K562 (cell line): ENCODE measurements around the gene MAP3K20. TPM values are rescaled to one million over a fixed set of nuclear protein-coding genes. Genes with fewer than 3 reads are reported as not detected.
A peak's percentile ranks its signal among the peaks of the same experiment; 100 is the strongest.

Experiments used
- ARID1B ChIP-seq: fragments of 450-650 bp; IDR thresholded peaks from 2 replicates; pipeline ENCODE4 v1.6.1; 2016; ENCODE audit warnings: antibody characterized with exemption, mild to moderate bottlenecking, inconsistent platforms
- ATF1 ChIP-seq, 2 experiments: fragments of 450-650 bp in 1 of 2; IDR thresholded peaks; 2 replicates each; pipeline ENCODE4 v1.6.1; 2016; ENCODE audit warnings: missing compliant biosample characterization in 1 of 2, missing genetic modification characterization in 1 of 2
- CBX3 ChIP-seq, 2 experiments: IDR thresholded peaks; 1 replicate in 1 of 2; 2 replicates in 1 of 2; pipeline ENCODE4 v1.6.1; 2012; ENCODE audit warnings: inconsistent platforms in 2 of 2, low read length in 2 of 2, borderline replicate concordance in 1 of 2, control low read depth in 1 of 2
- CXXC5 ChIP-seq: fragments of 250-450 bp; sonication (Bioruptor Pico); IDR thresholded peaks from 2 replicates; pipeline ENCODE4 v1.8.0; 2022; ENCODE audit warnings: inconsistent platforms, mild to moderate bottlenecking, moderate library complexity
- DIDO1 ChIP-seq: fragments of 450-650 bp; IDR thresholded peaks from 2 replicates; pipeline ENCODE4 v1.6.1; 2016; ENCODE audit warnings: low read depth, missing biosample characterization, missing genetic modification characterization
- FOXJ3 ChIP-seq: sonication (generic); formaldehyde crosslinking; IDR thresholded peaks from 2 replicates; pipeline ENCODE4 v1.4.0; 2020; ENCODE audit warnings: mild to moderate bottlenecking, missing genetic modification reagents
- FOXP4 ChIP-seq: sonication (generic); formaldehyde crosslinking; IDR thresholded peaks from 2 replicates; pipeline ENCODE4 v1.8.0; 2022; ENCODE audit warnings: mild to moderate bottlenecking, missing genetic modification reagents, borderline replicate concordance
- HDAC6 ChIP-seq: IDR thresholded peaks from 2 replicates; pipeline ENCODE4 v1.6.1; 2012; ENCODE audit warnings: low read depth, mild to moderate bottlenecking, control low read depth, inconsistent platforms, low read length, moderate library complexity
- KAT8 ChIP-seq: fragments of 450-650 bp; IDR thresholded peaks from 2 replicates; pipeline ENCODE4 v1.6.1; 2016; ENCODE audit warnings: low read depth, mild to moderate bottlenecking
- MCM3 ChIP-seq: fragments of 450-650 bp; IDR thresholded peaks from 2 replicates; pipeline ENCODE4 v1.6.1; 2016
- MEIS2 ChIP-seq: fragments of 450-650 bp; IDR thresholded peaks from 2 replicates; pipeline ENCODE4 v1.6.1; 2014; ENCODE audit warnings: mild to moderate bottlenecking; ENCODE audit not compliant: partially characterized antibody
- PTBP1 ChIP-seq: fragments of 200-400 bp; formaldehyde crosslinking; IDR thresholded peaks from 2 replicates; pipeline ENCODE4 v1.6.1; 2017; ENCODE audit warnings: low read depth, low read length
- RCOR1 ChIP-seq, 2 experiments: IDR thresholded peaks; 2 replicates each; pipeline ENCODE4 v1.6.1; 2012; ENCODE audit warnings: low read depth in 2 of 2, low read length in 2 of 2, borderline replicate concordance in 1 of 2, improper control_type of control experiment in 1 of 2
- TFAM ChIP-seq: fragments of 250-450 bp; sonication (Bioruptor Pico); conservative IDR thresholded peaks from 2 replicates; pipeline ENCODE4 v1.5.0; 2021; ENCODE audit warnings: mild to moderate bottlenecking, moderate library complexity
- XRCC5 ChIP-seq: fragments of 200-400 bp; formaldehyde crosslinking; IDR thresholded peaks from 2 replicates; pipeline ENCODE4 v1.6.1; 2017; ENCODE audit warnings: low read depth, mild to moderate bottlenecking, low read length
- ZFP91 ChIP-seq: sonication (generic); formaldehyde crosslinking; IDR thresholded peaks from 2 replicates; pipeline ENCODE4 v1.8.0; 2022; ENCODE audit warnings: mild to moderate bottlenecking, missing genetic modification reagents
- ZNF165 ChIP-seq: fragments of 250-450 bp; sonication (Bioruptor Pico); IDR thresholded peaks from 2 replicates; pipeline ENCODE4 v1.4.0; 2020; ENCODE audit warnings: borderline replicate concordance
- ZNF253 ChIP-seq: fragments of 250-450 bp; sonication (Bioruptor Pico); conservative IDR thresholded peaks from 2 replicates; pipeline ENCODE4 v1.6.1; 2021; ENCODE audit warnings: mild to moderate bottlenecking
- ZNF282 ChIP-seq: sonication (generic); formaldehyde crosslinking; IDR thresholded peaks from 2 replicates; pipeline ENCODE4 v1.8.1; 2023; ENCODE audit warnings: missing genetic modification reagents
- polyA plus RNA-seq, 8 experiments: library from polyadenylated mRNA; depleted of rRNA in 4 of 8; stranded (reverse) in 5 of 8; unstranded in 3 of 8; fragments of >200 nt; fragmentation: Nextera tagmentation in 2 of 8; fragmentation: Illumina TruSeq in 1 of 8; extraction: Ambion mirVana in 2 of 8; extraction: Trizol in 1 of 8; gene quantifications; 2 replicates each; pipeline versions ENCODE4 v1.2.1 to v1.2.3, GENCODE V29; 2011 to 2014; ENCODE audit warnings: inconsistent platforms in 1 of 8, missing spikeins in 1 of 8
- total RNA-seq, 7 experiments: library from RNA; depleted of rRNA in 6 of 7; stranded (reverse); fragments of >200 nt in 6 of 7; fragmentation: Illumina TruSeq in 2 of 7; extraction: Trizol in 2 of 7; gene quantifications; 2 replicates each; pipeline versions ENCODE4 v1.2.1 to v1.2.3, GENCODE V29; 2011 to 2021; ENCODE audit warnings: low replicate concordance in 1 of 7
- TF ChIP-seq, protein P1 (sequence below): fragments of 450-650 bp; formaldehyde crosslinking; IDR thresholded peaks from 2 replicates; pipeline ENCODE4 v1.4.0; 2020; ENCODE audit warnings: mild to moderate bottlenecking
- TF ChIP-seq, protein P2 (sequence below): fragments of 450-650 bp; IDR thresholded peaks from 2 replicates; pipeline ENCODE4 v1.6.1; 2016; ENCODE audit warnings: missing biosample characterization, missing genetic modification characterization

MAP3K20 gene
- total and polyA plus RNA-seq, 9 of the 15 experiments (the other 6 are each of a cell fraction or from before 2014, with no cell fraction given): 9.8 to 34.2 (median 27.3) TPM

DNA sequence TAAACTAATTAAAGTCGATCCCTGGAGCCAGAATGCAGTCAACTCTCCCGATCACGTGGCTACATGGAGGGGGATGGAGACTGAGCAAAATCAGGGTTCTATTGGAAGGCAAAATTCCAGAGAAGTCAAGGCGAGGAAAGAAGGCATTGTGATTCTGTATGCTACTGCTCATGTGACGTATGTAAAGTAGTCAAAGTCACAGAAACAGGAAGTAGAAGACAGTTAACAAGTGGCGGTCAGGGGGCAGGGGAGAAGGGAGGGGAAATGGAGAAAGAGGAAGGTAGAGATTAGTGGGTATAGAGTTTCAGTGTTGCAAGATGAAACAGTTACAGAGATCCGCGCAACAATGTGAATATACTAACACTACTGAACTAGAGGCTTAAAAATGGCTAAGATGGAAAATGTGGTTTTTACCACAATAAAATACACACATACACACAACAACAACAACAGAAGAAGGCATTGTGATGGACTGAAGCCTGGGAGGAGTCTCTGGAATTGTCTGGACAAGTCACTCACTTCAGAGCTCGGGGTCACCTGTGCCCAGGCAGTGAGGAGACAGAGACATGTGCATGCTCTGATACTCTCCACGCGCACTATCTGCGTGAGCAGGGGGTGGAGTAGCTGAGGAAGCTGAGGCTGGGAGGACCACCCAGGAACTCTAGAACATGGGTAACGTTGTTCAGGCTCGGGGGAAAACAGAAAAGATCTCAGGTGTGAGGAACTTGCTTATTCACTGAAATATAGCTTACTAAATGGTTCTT is 189.1 kb downstream of the MAP3K20 start (continued):
- TF ChIP-seq ZFP91 (CRISPR knock-in tag) (no peak), FOXP4 (no peak), MCM3 (no peak), ZNF165 (CRISPR knock-in tag) (no peak), MEIS2 (no peak), TFAM (CRISPR knock-in tag) (no peak), HDAC6 (no peak), CXXC5 (CRISPR knock-in tag) (0 out of 2 replicates have a peak, but pooled peaks have one; percentile 8), ARID1B (peak; percentile 42; the same call in 1 of the 2 replicates), DIDO1 (tag) (no peak), ZNF253 (no peak), PTBP1 (no peak), ATF1 (CRISPR knock-in tag; IDR thresholded peaks at IDR 0.05) (no peak), ATF1 (tag; IDR thresholded peaks at IDR 0.05) (0 out of 2 replicates have a peak, but pooled peaks have one; percentile 26), ZNF282 (CRISPR knock-in tag) (no peak), XRCC5 (no peak), CBX3 (IDR thresholded peaks at IDR 0.05; ENCODE audit: borderline replicate concordance in 1 of 2, low read length in 2 of 2) (no peak), RCOR1 (IDR thresholded peaks at IDR 0.05; ENCODE audit: borderline replicate concordance in 1 of 2, low read depth in 2 of 2, low read length in 2 of 2) (0 out of 4 replicates have a peak, but pooled peaks of 1 of the 2 experiments have one; percentile 10), KAT8 (no peak), FOXJ3 (no peak)
- TF ChIP-seq, protein P1, sequence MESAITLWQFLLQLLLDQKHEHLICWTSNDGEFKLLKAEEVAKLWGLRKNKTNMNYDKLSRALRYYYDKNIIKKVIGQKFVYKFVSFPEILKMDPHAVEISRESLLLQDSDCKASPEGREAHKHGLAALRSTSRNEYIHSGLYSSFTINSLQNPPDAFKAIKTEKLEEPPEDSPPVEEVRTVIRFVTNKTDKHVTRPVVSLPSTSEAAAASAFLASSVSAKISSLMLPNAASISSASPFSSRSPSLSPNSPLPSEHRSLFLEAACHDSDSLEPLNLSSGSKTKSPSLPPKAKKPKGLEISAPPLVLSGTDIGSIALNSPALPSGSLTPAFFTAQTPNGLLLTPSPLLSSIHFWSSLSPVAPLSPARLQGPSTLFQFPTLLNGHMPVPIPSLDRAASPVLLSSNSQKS: no peak
- TF ChIP-seq, protein P2, sequence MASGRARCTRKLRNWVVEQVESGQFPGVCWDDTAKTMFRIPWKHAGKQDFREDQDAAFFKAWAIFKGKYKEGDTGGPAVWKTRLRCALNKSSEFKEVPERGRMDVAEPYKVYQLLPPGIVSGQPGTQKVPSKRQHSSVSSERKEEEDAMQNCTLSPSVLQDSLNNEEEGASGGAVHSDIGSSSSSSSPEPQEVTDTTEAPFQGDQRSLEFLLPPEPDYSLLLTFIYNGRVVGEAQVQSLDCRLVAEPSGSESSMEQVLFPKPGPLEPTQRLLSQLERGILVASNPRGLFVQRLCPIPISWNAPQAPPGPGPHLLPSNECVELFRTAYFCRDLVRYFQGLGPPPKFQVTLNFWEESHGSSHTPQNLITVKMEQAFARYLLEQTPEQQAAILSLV: no peak
